ENCODE data around the gene ECEL1. TPM values are rescaled to one million over a fixed set of nuclear protein-coding genes. Genes with fewer than 3 reads are reported as not detected.

Gene ECEL1
- total and polyA plus RNA-seq, 9 of the 15 experiments (the other 6 are each of a cell fraction or from before 2014, with no cell fraction given), result 0.09 TPM; not detected in 8

DNA sequence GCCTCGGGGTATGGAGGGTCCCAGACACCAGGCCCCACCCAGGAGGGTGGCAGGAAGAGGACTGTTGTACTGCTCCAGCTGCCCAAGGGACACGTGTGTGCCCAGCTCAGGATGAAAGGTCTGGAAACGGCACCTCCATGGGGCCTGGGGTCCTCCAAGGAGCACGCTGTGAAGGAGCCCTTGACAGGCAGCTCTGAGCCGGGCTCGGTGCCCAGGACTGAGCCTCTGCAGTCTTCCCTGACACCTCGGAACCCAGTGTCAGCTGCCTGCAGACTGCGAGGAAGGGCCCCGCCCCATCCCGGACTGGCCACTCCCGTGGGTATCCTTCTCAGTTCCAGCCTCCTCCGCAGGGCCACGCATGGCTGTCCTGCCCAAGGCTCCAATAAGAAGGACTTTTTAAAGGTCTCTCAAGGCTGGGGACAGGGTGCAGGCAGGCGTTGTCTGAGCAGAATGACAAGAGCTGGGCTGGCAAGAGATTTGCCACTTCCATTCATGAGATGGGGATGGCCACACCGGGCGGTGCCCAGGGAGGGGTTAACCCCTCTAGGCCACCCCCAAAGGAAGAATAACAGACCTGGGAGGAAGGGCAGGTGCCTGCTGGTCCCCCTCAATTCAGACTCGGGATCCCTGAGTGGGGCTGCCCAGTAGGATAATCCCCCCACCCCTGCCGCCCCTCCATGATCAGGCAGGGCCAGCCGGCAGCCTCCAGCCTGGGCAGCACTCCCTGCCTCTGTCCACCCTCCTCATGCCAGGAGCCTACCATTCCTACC lies 8.9 kb downstream of the ECEL1 start:
- Histone ChIP-seq H4K20me1 (replicated peaks; ENCODE audit: control insufficient read depth, insufficient read depth, low read length) (no peaks in the 10 kb centered on the region), H3K9ac (ENCODE audit: insufficient read depth in 1 of 2, low read depth in 2 of 2, low read length in 2 of 2) (no peak overlapping the region), H3K79me2 (ENCODE audit: control insufficient read depth, insufficient read depth, low read length) (no peaks in the 10 kb centered on the region), H3K9me1 (ENCODE audit: control insufficient read depth, insufficient read depth, low read length) (no peaks in the 10 kb centered on the region), H3K27ac (ENCODE audit: extremely low read depth, low read depth, low read length) (no peak overlapping the region), H3K9me3 (replicated peaks; ENCODE audit: control insufficient read depth, insufficient read depth, low read depth, low read length) (no peaks in the 10 kb centered on the region), H3K36me3 (ENCODE audit: control insufficient read depth, insufficient read depth, low read length) (no peaks in the 10 kb centered on the region), H2AFZ (ENCODE audit: low read depth, low read length) (no peak overlapping the region), H3K4me3 (no peak overlapping the region), H3K27me3 (ENCODE audit: control insufficient read depth in 2 of 2, insufficient read depth in 2 of 2, low read length in 2 of 2) (peaks cover 0 to 27% of the 10 kb centered on the region in 2 experiments; a peak in 3 of 5 replicates), H3K4me2 (ENCODE audit: insufficient read depth, low read length) (no peak overlapping the region), H3K4me1 (replicated peaks in 1 of 2; ENCODE audit: control insufficient read depth in 2 of 2, insufficient read depth in 2 of 2, low read length in 2 of 2) (peaks cover 0 to 3% of the 10 kb centered on the region in 2 experiments; a peak in 1 of 5 replicates)
- FAIRE-seq (no peak), ATAC-seq (no peak; the same call in 2 of the 3 replicates), DNase-seq (ENCODE audit: extremely low read depth in 1 of 4, low spot score in 3 of 4) (no peak)
- in situ Hi-C loops (cut with MboI), result no loop called here
- intact Hi-C loops (cut with micrococcal nuclease), result no loop called here
- POLR2A ChIA-PET, result interaction anchor here (0.7 kb wide), 1 partner anchor 15 kb away, joined by 3 read pairs; no protein-coding TSS in a partner anchor
- CTCF ChIA-PET (ENCODE audit: low intra/inter-chr PET ratio), result no interaction called here
- WGBS (ENCODE audit: insufficient coverage, low coverage, missing lambda C conversion rate), result 0% methylated on average over 4 of the region's 19 CpGs
- BruUV-seq (replicated peaks), result no TSS peak
- TF ChIP-seq SETDB1 (IDR thresholded peaks at IDR 0.05; ENCODE audit: low read length), result no peak
- TF ChIP-seq MYNN (IDR thresholded peaks at IDR 0.05), result no peak
- TF ChIP-seq MYNN (CRISPR knock-in tag; IDR thresholded peaks at IDR 0.05), result no peak
- no peak for TF ChIP-seq HOXB6 (CRISPR knock-in tag; IDR thresholded peaks at IDR 0.05; ENCODE audit: borderline replicate concordance)
- TF ChIP-seq, protein P1, sequence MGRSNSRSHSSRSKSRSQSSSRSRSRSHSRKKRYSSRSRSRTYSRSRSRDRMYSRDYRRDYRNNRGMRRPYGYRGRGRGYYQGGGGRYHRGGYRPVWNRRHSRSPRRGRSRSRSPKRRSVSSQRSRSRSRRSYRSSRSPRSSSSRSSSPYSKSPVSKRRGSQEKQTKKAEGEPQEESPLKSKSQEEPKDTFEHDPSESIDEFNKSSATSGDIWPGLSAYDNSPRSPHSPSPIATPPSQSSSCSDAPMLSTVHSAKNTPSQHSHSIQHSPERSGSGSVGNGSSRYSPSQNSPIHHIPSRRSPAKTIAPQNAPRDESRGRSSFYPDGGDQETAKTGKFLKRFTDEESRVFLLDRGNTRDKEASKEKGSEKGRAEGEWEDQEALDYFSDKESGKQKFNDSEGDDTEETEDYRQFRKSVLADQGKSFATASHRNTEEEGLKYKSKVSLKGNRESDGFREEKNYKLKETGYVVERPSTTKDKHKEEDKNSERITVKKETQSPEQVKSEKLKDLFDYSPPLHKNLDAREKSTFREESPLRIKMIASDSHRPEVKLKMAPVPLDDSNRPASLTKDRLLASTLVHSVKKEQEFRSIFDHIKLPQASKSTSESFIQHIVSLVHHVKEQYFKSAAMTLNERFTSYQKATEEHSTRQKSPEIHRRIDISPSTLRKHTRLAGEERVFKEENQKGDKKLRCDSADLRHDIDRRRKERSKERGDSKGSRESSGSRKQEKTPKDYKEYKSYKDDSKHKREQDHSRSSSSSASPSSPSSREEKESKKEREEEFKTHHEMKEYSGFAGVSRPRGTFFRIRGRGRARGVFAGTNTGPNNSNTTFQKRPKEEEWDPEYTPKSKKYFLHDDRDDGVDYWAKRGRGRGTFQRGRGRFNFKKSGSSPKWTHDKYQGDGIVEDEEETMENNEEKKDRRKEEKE (IDR thresholded peaks at IDR 0.05; ENCODE audit: borderline replicate concordance in 1 of 2, control insufficient read depth in 1 of 2, low read depth in 2 of 2, low read length in 1 of 2), result no peak
- TF ChIP-seq CBFA2T2 (conservative IDR thresholded peaks at IDR 0.05), result no peak
- no peak for TF ChIP-seq NR3C1 (CRISPR knock-in tag; IDR thresholded peaks at IDR 0.05)
- no peak for TF ChIP-seq ZNF77 (CRISPR knock-in tag; IDR thresholded peaks at IDR 0.05)
- TF ChIP-seq, protein P2, sequence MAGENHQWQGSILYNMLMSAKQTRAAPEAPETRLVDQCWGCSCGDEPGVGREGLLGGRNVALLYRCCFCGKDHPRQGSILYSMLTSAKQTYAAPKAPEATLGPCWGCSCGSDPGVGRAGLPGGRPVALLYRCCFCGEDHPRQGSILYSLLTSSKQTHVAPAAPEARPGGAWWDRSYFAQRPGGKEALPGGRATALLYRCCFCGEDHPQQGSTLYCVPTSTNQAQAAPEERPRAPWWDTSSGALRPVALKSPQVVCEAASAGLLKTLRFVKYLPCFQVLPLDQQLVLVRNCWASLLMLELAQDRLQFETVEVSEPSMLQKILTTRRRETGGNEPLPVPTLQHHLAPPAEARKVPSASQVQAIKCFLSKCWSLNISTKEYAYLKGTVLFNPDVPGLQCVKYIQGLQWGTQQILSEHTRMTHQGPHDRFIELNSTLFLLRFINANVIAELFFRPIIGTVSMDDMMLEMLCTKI (IDR thresholded peaks at IDR 0.05; ENCODE audit: partially characterized antibody), result no peak
- TF ChIP-seq BRD9 (IDR thresholded peaks at IDR 0.05; ENCODE audit: low read depth, partially characterized antibody), result no peak
- TF ChIP-seq, protein P3, sequence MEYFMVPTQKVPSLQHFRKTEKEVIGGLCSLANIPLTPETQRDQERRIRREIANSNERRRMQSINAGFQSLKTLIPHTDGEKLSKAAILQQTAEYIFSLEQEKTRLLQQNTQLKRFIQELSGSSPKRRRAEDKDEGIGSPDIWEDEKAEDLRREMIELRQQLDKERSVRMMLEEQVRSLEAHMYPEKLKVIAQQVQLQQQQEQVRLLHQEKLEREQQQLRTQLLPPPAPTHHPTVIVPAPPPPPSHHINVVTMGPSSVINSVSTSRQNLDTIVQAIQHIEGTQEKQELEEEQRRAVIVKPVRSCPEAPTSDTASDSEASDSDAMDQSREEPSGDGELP (CRISPR knock-in tag; IDR thresholded peaks at IDR 0.05; ENCODE audit: borderline replicate concordance), result no peak
- TF ChIP-seq DIDO1 (tag; IDR thresholded peaks at IDR 0.05; ENCODE audit: low read depth), result no peak
- TF ChIP-seq, protein P4, sequence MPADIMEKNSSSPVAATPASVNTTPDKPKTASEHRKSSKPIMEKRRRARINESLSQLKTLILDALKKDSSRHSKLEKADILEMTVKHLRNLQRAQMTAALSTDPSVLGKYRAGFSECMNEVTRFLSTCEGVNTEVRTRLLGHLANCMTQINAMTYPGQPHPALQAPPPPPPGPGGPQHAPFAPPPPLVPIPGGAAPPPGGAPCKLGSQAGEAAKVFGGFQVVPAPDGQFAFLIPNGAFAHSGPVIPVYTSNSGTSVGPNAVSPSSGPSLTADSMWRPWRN (IDR thresholded peaks at IDR 0.05; ENCODE audit: low read depth), result no peak
- TF ChIP-seq ELF2 (CRISPR knock-in tag; IDR thresholded peaks at IDR 0.05), result no peak
- no peak for TF ChIP-seq ZNF184 (CRISPR knock-in tag; IDR thresholded peaks at IDR 0.05)
- no peak for TF ChIP-seq ETV5 (CRISPR knock-in tag; IDR thresholded peaks at IDR 0.05; ENCODE audit: low read depth)
- TF ChIP-seq ZKSCAN1 (IDR thresholded peaks at IDR 0.05; ENCODE audit: low read depth, low read length), result no peak
- TF ChIP-seq ZNF436 (CRISPR knock-in tag; IDR thresholded peaks at IDR 0.05), result no peak
